ENCODE results near the gene CTSE. TPM values are rescaled to one million over a fixed set of nuclear protein-coding genes. Genes with fewer than 3 reads are reported as not detected.
"Not testable (repeated sequence)": the region's sequence is repeated elsewhere in the genome, so short reads cannot be mapped to it uniquely, and the experiment has no call there.

The CTSE gene
- total RNA-seq, 1 donor from 2014 or later, result not detected

DNA sequence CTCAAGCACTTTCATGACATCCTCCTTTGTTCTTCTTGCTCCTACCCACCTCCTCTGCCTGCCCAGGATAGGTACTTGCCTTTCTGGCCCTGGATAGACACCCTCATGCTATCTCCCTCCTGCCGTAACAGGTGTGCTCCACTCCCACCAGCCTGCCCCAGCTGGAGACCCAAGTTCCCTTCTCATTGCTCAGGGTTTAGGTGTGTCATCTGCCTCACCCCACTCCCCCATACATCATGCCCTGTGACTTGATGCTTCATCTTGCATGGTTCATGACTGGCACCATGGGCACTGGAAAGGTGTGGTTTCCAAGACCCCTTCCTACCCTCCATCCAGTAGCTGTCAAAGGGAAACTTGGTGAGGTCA, 35.2 kb upstream of the CTSE start:
- H3K27me3 Mint-ChIP-seq (ENCODE audit: low read depth), result peaks cover 4% of the 10 kb centered on the region
- no peak overlapping the region for H3K27ac Mint-ChIP-seq
- TF ChIP-seq, protein P1, sequence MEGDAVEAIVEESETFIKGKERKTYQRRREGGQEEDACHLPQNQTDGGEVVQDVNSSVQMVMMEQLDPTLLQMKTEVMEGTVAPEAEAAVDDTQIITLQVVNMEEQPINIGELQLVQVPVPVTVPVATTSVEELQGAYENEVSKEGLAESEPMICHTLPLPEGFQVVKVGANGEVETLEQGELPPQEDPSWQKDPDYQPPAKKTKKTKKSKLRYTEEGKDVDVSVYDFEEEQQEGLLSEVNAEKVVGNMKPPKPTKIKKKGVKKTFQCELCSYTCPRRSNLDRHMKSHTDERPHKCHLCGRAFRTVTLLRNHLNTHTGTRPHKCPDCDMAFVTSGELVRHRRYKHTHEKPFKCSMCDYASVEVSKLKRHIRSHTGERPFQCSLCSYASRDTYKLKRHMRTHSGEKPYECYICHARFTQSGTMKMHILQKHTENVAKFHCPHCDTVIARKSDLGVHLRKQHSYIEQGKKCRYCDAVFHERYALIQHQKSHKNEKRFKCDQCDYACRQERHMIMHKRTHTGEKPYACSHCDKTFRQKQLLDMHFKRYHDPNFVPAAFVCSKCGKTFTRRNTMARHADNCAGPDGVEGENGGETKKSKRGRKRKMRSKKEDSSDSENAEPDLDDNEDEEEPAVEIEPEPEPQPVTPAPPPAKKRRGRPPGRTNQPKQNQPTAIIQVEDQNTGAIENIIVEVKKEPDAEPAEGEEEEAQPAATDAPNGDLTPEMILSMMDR (IDR thresholded peaks at IDR 0.05; ENCODE audit: unreplicated experiment), result no peak
- H3K36me3 Mint-ChIP-seq, result peaks cover 7% of the 10 kb centered on the region
- H3K4me1 Mint-ChIP-seq, result peaks cover 3% of the 10 kb centered on the region
- DNase-seq (ENCODE audit: low spot score in 2 of 2, unreplicated experiment in 2 of 2), result no peak
- H3K9me3 Mint-ChIP-seq, result peaks cover 8% of the 10 kb centered on the region
- no peak overlapping the region for H3K4me3 Mint-ChIP-seq

DNA sequence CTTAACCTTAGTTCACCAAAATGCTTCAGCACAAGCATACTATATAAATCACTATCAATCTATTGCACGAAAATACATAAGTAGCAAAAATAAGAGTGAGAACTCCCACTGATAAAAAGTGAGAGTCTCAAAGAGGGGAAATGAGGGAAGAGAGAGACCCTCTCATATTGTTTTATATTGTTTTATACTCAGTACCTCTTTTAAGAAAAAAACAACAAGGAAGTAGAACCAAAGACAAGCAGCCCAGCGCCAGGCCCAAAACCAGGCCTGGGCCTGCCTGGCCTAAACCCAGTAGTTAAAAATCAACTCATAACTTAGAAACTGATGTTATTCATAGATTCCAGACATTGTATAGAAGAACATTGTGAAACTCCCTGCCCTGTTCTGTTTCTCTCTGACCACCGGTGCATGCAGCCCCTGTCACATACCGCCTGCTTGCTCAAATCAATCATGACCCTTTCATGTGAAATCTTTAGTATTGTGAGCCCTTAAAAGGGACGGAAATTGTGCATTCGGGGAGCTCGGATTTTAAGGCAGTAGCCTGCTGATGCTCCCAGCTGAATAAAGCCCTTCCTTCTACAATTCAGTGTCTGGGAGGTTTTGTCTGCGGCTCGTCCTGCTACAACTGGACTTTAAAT, 34.7 kb upstream of the CTSE start:
- not testable (repeated sequence) for H3K36me3 Mint-ChIP-seq; H3K4me1 Mint-ChIP-seq; H3K4me3 Mint-ChIP-seq; H3K27me3 Mint-ChIP-seq (ENCODE audit: low read depth); DNase-seq (ENCODE audit: low spot score in 2 of 2, unreplicated experiment in 2 of 2); H3K9me3 Mint-ChIP-seq; H3K27ac Mint-ChIP-seq

DNA sequence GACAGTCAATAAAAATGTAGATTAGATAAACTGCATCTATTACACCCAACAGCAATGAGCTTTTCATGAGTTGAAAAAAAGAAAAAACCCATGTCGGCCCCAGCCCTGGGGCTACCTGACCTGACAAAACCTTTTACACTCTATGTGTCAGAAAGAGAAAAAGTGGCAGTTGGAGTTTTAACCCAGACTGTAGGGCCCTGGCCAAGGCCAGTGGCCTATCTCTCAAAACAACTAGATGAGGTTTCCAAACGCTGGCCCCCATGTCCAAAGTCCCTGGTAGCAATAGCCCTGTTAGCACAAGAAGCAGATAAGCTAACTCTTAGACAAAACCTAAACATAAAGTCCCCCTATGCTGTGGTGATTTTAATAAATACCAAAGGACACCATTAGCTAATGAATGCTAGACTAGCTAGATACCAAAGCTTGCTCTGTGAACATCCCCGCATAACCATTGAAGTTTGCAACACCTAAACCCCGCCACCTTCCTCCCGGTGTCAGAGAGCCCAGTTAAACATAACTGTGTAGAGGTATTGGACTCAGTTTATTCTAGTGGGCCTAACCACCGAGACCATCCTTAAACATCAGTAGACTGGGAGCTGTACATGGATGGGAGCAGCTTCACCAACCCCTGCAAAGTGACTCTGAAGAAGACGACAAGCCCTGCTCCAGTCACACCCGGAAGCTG, 32.1 kb upstream of the CTSE start:
- not testable (repeated sequence) for H3K4me3 Mint-ChIP-seq; DNase-seq (ENCODE audit: low spot score in 2 of 2, unreplicated experiment in 2 of 2); H3K9me3 Mint-ChIP-seq; H3K36me3 Mint-ChIP-seq; H3K4me1 Mint-ChIP-seq; H3K27me3 Mint-ChIP-seq (ENCODE audit: low read depth); H3K27ac Mint-ChIP-seq

DNA sequence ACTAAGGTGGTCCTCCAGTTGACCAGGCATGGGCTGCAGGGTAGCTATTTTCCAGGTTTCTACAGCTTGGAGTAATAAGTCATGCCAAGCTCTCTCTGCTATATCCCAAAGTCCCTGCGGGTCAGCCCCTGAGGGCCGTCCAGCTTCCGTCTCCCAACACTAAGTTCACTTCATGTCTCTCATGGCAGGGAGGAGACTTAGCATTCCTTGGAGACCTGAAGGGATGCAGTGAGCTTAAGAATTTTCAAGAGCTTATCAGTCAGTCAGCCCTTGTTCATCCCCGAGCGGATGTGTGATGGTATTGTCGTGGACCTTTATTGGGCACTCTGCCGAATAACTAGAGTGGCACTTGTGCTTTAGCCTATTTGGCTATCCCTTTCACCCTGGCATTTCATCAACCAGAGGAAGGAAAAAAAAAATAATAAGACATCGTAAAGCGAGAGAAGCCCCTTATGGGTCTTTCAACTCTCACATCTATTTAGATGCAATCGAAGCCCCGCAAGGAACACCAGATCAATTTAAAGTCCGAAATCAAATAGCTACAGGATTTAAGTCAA, 31.5 kb upstream of the CTSE start:
- H3K4me1 Mint-ChIP-seq; H3K9me3 Mint-ChIP-seq; H3K36me3 Mint-ChIP-seq; DNase-seq (ENCODE audit: low spot score in 2 of 2, unreplicated experiment in 2 of 2); H3K4me3 Mint-ChIP-seq; H3K27me3 Mint-ChIP-seq (ENCODE audit: low read depth); H3K27ac Mint-ChIP-seq: not testable (repeated sequence)

DNA sequence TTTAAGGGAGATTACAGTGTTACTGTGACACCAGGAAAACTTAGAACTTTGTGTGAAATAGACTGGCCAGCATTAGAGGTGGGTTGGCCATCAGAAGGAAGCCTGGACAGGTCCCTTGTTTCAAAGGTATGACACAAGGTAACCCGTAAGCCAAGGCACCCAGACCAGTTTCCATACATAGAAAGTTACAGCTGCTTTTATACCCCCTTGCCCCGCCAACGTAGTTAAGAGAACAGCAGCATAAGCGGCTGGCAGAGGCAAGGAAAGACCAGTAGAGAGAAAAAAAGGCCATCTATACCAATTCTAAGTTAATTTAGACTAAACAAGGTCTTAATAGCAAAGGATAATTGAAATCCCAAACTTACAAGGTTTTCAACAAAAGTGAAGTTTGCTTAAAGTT, 29.9 kb upstream of the CTSE start:
- not testable (repeated sequence) for H3K4me3 Mint-ChIP-seq; DNase-seq (ENCODE audit: low spot score in 2 of 2, unreplicated experiment in 2 of 2); H3K27me3 Mint-ChIP-seq (ENCODE audit: low read depth); H3K27ac Mint-ChIP-seq; H3K4me1 Mint-ChIP-seq; H3K9me3 Mint-ChIP-seq; H3K36me3 Mint-ChIP-seq

DNA sequence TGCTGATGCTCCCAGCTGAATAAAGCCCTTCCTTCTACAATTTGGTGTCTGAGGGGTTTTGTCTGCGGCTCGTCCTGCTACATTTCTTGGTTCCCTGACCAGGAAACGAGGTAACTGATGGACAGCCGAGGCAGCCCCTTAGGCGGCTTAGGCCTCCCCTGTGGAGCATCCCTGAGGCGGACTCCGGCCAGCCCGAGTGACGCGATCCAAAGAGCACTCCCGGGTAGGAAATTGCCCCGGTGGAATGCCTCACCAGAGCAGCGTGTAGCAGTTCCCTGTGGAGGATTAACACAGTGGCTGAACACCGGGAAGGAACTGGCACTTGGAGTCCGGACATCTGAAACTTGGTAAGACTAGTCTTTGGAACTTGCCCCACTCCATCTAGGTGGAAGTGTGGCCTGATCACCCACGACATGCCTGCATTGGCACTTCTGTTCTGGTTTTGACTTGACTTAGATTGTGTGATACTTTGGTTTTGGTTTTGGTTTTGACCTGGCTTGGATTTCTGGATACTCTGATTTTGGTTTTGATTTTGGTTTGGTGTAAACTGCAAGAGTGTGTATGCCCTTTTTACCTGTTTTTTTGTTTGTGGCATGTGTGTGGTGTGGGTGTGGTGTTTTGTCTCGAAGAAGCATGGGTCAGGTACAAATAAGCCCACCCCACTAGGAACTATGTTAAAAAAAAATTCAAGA, 29.4 kb upstream of the CTSE start, which contains the start of gene RHEX:
Gene RHEX, plus strand, starts transcription at position 255 of the 692 bp plus-strand sequence. CDS start 44,656 bp downstream, outside the sequence.
- H3K9me3 Mint-ChIP-seq; H3K36me3 Mint-ChIP-seq; H3K4me3 Mint-ChIP-seq; DNase-seq (ENCODE audit: low spot score in 2 of 2, unreplicated experiment in 2 of 2); H3K27me3 Mint-ChIP-seq (ENCODE audit: low read depth); H3K27ac Mint-ChIP-seq; H3K4me1 Mint-ChIP-seq: not testable (repeated sequence)

DNA sequence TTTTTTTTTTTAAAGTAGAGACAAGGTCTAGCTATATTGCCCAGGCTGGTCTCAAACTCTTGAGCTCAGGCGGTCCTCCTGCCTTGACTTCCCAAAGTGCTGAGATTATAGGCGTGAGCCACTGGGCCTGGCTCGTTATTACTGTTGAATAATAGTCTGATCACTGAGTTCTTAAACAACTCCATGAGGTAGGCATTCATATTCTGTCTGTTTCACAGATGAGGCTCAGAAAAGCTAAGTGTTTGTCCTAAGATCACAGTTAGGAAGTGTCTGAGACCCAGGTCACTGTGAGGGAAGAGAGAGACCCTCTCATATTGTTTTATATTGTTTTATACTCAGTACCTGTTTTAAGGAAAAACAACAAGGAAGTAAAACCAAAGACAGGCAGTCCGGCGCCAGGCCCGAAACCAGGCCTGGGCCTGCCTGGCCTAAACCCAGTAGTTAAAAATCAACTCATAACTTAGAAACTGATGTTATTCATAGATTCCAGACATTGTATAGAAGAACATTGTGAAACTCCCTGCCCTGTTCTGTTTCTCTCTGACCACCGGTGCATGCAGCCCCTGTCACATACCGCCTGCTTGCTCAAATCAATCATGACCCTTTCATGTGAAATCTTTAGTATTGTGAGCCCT, 28.7 kb upstream of the CTSE start:
- H3K27me3 Mint-ChIP-seq (ENCODE audit: low read depth); H3K4me3 Mint-ChIP-seq; H3K27ac Mint-ChIP-seq; H3K9me3 Mint-ChIP-seq; H3K36me3 Mint-ChIP-seq; DNase-seq (ENCODE audit: low spot score in 2 of 2, unreplicated experiment in 2 of 2); H3K4me1 Mint-ChIP-seq: not testable (repeated sequence)

DNA sequence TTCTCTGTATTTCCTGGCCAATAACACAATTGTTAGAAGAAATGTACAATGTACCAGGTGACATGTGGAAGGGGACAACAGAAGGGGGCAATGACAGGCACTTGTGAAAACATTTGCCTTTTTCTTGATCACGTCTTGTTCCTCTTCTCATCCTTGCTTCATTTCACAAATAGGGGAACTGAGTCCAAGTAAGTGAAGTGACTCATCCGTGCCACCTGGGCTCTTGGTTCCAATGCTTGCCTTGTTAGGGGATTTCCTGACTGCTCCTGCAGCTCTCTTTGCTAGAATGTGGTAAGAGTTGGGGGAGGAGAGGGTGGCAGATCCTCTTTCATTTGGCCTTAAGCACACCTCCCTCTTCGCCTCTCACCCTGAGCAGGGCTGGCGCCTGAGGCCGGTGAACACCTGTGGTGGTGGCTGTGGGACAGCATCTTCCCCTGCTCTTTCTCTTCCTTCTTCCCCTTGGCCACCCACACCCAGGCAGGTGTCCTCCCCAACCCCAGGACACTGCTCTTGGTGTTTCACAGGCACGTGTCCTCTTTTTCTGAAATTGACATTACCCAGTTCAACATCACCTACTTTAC, 27.1 kb upstream of the CTSE start:
- no peaks in the 10 kb centered on the region for H3K9me3 Mint-ChIP-seq
- TF ChIP-seq, protein P1 (IDR thresholded peaks at IDR 0.05; ENCODE audit: unreplicated experiment), result no peak
- H3K4me3 Mint-ChIP-seq, result no peak overlapping the region
- H3K36me3 Mint-ChIP-seq, result no peaks in the 10 kb centered on the region
- H3K27ac Mint-ChIP-seq, result no peak overlapping the region
- DNase-seq (ENCODE audit: low spot score in 2 of 2, unreplicated experiment in 2 of 2), result no peak
- H3K27me3 Mint-ChIP-seq (ENCODE audit: low read depth), result peaks cover 3% of the 10 kb centered on the region
- no peaks in the 10 kb centered on the region for H3K4me1 Mint-ChIP-seq
